ENCODE measurements around the gene LAGE3. TPM values are rescaled to one million over a fixed set of nuclear protein-coding genes. Genes with fewer than 3 reads are reported as not detected.

LAGE3 gene
- total and polyA plus RNA-seq, 10 of the 15 experiments (the other 5 are each of a cell fraction or from before 2014, with no cell fraction given): 5.3 to 63.7 (median 19.7) TPM

DNA sequence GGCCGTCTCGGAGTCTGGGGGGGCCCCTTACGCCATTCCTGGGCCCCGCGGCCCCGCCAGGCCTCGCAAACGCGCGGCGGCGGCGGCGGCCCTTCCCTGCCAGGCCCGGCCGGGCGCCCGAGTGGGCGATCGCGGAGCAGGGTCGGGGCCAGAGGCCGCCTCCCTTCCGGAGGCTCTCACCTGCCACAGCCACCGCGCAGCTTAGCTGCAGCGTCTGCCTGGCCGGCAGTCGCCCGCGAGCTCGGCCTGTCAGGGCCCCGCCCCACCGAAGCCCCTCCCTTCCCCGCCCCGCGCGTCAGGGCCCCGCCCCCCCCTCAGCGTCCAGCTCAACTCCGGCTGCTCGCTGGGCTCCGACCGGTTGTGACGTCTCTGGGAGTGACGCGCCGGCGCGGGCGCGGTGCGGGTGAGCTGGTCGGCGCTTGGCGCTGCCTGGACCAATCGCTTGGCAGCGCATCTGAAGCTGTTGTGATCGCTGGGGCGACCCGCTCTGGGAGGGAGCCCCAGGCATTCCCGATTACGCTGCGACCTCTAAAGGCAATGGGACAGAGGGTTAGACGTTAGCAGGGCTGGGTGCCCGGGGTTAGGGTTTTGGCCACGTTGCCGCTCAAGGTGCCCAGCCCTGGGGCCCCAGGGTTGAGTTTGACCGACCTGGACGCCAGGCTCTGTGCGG is 11.5 kb upstream of the LAGE3 start, which contains the start of gene SLC10A3 (continued):
- TF ChIP-seq ZNF687 (IDR thresholded peaks at IDR 0.05) (peak; percentile 42; the same call in 1 of the 2 replicates), HDAC2 (IDR thresholded peaks at IDR 0.05) (no peak), POU2F2 (IDR thresholded peaks at IDR 0.05; ENCODE audit: borderline replicate concordance, low read depth, low read length) (peak; percentile 53; the same call in 1 of the 3 replicates), RAD51 (IDR thresholded peaks at IDR 0.05) (no peak), TBL1XR1 (IDR thresholded peaks at IDR 0.05; ENCODE audit: low read depth, low read length) (no peak), LARP7 (IDR thresholded peaks at IDR 0.05) (peak; percentile 54), NR2F1 (conservative IDR thresholded peaks at IDR 0.05) (peak; percentile 70), ZNF592 (IDR thresholded peaks at IDR 0.05) (no peak), MXI1 (IDR thresholded peaks at IDR 0.05; ENCODE audit: low read depth, low read length) (no peak), ZBTB11 (CRISPR knock-in tag; IDR thresholded peaks at IDR 0.05) (no peak)
- TF ChIP-seq, protein P1, sequence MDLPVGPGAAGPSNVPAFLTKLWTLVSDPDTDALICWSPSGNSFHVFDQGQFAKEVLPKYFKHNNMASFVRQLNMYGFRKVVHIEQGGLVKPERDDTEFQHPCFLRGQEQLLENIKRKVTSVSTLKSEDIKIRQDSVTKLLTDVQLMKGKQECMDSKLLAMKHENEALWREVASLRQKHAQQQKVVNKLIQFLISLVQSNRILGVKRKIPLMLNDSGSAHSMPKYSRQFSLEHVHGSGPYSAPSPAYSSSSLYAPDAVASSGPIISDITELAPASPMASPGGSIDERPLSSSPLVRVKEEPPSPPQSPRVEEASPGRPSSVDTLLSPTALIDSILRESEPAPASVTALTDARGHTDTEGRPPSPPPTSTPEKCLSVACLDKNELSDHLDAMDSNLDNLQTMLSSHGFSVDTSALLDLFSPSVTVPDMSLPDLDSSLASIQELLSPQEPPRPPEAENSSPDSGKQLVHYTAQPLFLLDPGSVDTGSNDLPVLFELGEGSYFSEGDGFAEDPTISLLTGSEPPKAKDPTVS (IDR thresholded peaks at IDR 0.05; ENCODE audit: low read depth, low read length): no peak
- TF ChIP-seq, protein P2, sequence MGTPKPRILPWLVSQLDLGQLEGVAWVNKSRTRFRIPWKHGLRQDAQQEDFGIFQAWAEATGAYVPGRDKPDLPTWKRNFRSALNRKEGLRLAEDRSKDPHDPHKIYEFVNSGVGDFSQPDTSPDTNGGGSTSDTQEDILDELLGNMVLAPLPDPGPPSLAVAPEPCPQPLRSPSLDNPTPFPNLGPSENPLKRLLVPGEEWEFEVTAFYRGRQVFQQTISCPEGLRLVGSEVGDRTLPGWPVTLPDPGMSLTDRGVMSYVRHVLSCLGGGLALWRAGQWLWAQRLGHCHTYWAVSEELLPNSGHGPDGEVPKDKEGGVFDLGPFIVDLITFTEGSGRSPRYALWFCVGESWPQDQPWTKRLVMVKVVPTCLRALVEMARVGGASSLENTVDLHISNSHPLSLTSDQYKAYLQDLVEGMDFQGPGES (IDR thresholded peaks at IDR 0.05): no peak
- TF ChIP-seq, protein P3, sequence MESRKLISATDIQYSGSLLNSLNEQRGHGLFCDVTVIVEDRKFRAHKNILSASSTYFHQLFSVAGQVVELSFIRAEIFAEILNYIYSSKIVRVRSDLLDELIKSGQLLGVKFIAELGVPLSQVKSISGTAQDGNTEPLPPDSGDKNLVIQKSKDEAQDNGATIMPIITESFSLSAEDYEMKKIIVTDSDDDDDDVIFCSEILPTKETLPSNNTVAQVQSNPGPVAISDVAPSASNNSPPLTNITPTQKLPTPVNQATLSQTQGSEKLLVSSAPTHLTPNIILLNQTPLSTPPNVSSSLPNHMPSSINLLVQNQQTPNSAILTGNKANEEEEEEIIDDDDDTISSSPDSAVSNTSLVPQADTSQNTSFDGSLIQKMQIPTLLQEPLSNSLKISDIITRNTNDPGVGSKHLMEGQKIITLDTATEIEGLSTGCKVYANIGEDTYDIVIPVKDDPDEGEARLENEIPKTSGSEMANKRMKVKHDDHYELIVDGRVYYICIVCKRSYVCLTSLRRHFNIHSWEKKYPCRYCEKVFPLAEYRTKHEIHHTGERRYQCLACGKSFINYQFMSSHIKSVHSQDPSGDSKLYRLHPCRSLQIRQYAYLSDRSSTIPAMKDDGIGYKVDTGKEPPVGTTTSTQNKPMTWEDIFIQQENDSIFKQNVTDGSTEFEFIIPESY (IDR thresholded peaks at IDR 0.05): no peak

All from GM12878 (cell line).